DOHH2 (cell line): ENCODE results near the gene P4HTM.

ENCODE experiments used
- CTCF ChIP-seq: fragments of 200-600 bp; sonication (generic); IDR thresholded peaks from one replicate; pipeline ENCODE4 v1.5.1; 2014; ENCODE audit warnings: antibody characterized with exemption, mild to moderate bottlenecking, low read depth, low read length; ENCODE audit not compliant: poor library complexity, severe bottlenecking
- EZH2phosphoT487 ChIP-seq: fragments of 200-600 bp; sonication (generic); IDR thresholded peaks from 2 replicates; pipeline ENCODE4 v1.6.1; 2017; ENCODE audit warnings: borderline replicate concordance, mild to moderate bottlenecking, antibody characterized with exemption, low read length, moderate library complexity, mixed read lengths

DNA sequence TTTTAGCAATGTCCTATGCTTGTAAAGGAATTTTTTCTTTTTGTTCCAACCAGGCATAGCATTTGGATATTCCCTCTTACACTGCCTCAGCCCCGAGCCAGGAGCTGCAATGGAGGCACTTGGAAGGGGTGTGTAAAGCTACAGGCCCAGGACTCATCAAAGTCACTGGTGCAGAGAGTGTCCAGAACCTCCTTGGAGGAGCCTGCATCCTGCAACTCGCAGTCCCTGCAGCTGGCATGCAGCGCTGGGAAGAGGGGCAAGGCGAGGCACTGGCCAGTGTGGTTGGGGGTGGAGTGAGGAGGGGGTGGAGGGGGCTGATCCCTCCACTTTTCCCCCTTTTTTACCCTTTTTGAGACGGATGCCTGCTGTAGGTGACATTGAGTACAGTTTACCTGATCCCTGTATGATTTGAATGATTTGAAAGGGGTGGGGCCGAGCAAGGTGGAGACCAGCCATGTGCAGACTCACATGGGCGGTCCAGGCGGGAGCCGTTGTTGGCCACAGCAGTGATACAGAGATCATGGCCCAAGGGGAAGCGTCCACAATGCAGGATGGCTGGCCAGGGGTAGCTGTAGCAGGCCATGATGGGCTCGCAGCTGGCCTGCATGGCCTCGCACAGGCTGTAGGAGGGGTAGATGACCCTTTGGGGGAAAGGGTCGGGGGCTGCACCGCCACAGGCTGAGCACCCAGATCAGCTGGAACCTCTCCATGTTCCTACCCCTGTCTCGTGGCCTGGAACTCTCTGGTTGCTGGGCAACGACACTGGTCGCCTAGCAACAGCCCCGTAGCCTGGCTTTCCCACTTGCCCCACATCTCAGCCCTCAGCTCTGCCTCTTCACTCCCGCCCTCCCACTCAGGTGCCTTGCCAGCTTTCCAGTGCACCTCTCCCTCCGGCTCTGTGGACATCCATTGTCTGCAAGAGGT is 7.9 kb downstream of the P4HTM start:
- TF ChIP-seq CTCF, result no peak
- TF ChIP-seq EZH2phosphoT487, result no peak
